ENCODE measurements around the gene RCAN1. TPM values are rescaled to one million over a fixed set of nuclear protein-coding genes. Genes with fewer than 3 reads are reported as not detected.

Gene RCAN1
- total and polyA plus RNA-seq, 2 of the 8 experiments (the other 6 are each of a cell fraction or from before 2014, with no cell fraction given), result 1.7 to 6.4 TPM

GRCh38 chr21:34552360-34553098 lies 62.4 kb downstream of the RCAN1 start (continued):
- TF ChIP-seq ATF3 (IDR thresholded peaks at IDR 0.05; ENCODE audit: insufficient read depth, low read depth, low read length), result no peak
- no peak for TF ChIP-seq HDAC2 (IDR thresholded peaks at IDR 0.05; ENCODE audit: borderline replicate concordance in 1 of 2, low read depth in 2 of 2, low read length in 2 of 2)
- TF ChIP-seq ATF2 (IDR thresholded peaks at IDR 0.05; ENCODE audit: low read length), result no peak
- TF ChIP-seq ASH2L (IDR thresholded peaks at IDR 0.05; ENCODE audit: low read length), result no peak
- TF ChIP-seq MAFK (IDR thresholded peaks at IDR 0.05; ENCODE audit: low read depth, low read length), result no peak
